ENCODE data around the gene MATN4.

DNA sequence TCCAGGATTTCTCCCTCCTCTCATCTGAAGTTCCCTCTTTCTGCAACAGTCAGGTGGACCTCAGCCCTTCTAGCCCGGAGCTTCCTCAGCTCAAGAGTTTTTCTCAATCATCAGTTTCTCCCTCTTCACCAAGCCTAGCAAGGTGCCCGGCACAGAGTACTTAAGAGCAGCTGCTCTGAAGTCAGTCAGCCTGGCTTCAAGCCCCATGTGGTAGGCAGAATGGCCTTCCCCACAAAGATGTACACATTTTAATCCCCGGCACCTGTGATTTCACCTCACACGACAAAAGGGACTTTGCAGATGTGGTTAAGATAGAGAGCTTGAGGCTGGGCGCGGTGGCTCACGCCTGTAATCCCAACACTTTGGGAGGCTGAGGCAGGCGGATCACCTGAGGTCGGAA is 16.6 kb downstream of the MATN4 start:
- TF ChIP-seq CTCF (conservative IDR thresholded peaks at IDR 0.05) (no peak), EZH2 (IDR thresholded peaks at IDR 0.05; ENCODE audit: low read depth) (no peak)
